ENCODE data around the gene C16orf95. TPM values are rescaled to one million over a fixed set of nuclear protein-coding genes. Genes with fewer than 3 reads are reported as not detected.

Gene C16orf95
- total and polyA plus RNA-seq, 4 donors, result 2.0 to 6.2 (median 4.6) TPM

- no peaks in the 10 kb centered on the region for H3K27me3 ChIP-seq (ENCODE audit: control insufficient read depth in 4 of 4, insufficient read depth in 4 of 4, low read length in 3 of 4)
- no peak for DNase-seq (ENCODE audit: low spot score)
- no peaks in the 10 kb centered on the region for H3K36me3 ChIP-seq (ENCODE audit: control insufficient read depth in 4 of 4, insufficient read depth in 3 of 4, low read depth in 1 of 4, low read length in 3 of 4)
- 97% methylated on average over 4 of the region's 4 CpGs for WGBS
- TF ChIP-seq YY1 (IDR thresholded peaks at IDR 0.05) (no peak), FOXA1 (IDR thresholded peaks at IDR 0.05) (no peak), TAF1 (conservative IDR thresholded peaks at IDR 0.05) (no peak), SP1 (IDR thresholded peaks at IDR 0.05) (no peak), HNF4G (IDR thresholded peaks at IDR 0.05) (no peak), RAD21 (IDR thresholded peaks at IDR 0.05) (no peak), HNF4A (conservative IDR thresholded peaks at IDR 0.05) (no peak), NR2F2 (IDR thresholded peaks at IDR 0.05) (no peak), RXRA (IDR thresholded peaks at IDR 0.05) (no peak), GABPA (IDR thresholded peaks at IDR 0.05 in 1 of 2, conservative IDR thresholded peaks at IDR 0.05 in 1 of 2) (no peak), REST (IDR thresholded peaks at IDR 0.05) (no peak), FOXA2 (IDR thresholded peaks at IDR 0.05) (no peak), EGR1 (IDR thresholded peaks at IDR 0.05; ENCODE audit: low read depth in 2 of 2) (no peak), JUND (IDR thresholded peaks at IDR 0.05) (no peak)
- TF ChIP-seq, protein P1, sequence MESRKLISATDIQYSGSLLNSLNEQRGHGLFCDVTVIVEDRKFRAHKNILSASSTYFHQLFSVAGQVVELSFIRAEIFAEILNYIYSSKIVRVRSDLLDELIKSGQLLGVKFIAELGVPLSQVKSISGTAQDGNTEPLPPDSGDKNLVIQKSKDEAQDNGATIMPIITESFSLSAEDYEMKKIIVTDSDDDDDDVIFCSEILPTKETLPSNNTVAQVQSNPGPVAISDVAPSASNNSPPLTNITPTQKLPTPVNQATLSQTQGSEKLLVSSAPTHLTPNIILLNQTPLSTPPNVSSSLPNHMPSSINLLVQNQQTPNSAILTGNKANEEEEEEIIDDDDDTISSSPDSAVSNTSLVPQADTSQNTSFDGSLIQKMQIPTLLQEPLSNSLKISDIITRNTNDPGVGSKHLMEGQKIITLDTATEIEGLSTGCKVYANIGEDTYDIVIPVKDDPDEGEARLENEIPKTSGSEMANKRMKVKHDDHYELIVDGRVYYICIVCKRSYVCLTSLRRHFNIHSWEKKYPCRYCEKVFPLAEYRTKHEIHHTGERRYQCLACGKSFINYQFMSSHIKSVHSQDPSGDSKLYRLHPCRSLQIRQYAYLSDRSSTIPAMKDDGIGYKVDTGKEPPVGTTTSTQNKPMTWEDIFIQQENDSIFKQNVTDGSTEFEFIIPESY (IDR thresholded peaks at IDR 0.05), result no peak
- TF ChIP-seq, protein P2, sequence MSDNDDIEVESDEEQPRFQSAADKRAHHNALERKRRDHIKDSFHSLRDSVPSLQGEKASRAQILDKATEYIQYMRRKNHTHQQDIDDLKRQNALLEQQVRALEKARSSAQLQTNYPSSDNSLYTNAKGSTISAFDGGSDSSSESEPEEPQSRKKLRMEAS (IDR thresholded peaks at IDR 0.05), result no peak
- TF ChIP-seq, protein P3, sequence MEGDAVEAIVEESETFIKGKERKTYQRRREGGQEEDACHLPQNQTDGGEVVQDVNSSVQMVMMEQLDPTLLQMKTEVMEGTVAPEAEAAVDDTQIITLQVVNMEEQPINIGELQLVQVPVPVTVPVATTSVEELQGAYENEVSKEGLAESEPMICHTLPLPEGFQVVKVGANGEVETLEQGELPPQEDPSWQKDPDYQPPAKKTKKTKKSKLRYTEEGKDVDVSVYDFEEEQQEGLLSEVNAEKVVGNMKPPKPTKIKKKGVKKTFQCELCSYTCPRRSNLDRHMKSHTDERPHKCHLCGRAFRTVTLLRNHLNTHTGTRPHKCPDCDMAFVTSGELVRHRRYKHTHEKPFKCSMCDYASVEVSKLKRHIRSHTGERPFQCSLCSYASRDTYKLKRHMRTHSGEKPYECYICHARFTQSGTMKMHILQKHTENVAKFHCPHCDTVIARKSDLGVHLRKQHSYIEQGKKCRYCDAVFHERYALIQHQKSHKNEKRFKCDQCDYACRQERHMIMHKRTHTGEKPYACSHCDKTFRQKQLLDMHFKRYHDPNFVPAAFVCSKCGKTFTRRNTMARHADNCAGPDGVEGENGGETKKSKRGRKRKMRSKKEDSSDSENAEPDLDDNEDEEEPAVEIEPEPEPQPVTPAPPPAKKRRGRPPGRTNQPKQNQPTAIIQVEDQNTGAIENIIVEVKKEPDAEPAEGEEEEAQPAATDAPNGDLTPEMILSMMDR (IDR thresholded peaks at IDR 0.05; ENCODE audit: low read depth, low read length, missing input control), result no peak
- TF ChIP-seq, protein P4, sequence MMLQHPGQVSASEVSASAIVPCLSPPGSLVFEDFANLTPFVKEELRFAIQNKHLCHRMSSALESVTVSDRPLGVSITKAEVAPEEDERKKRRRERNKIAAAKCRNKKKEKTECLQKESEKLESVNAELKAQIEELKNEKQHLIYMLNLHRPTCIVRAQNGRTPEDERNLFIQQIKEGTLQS (IDR thresholded peaks at IDR 0.05), result no peak
- no peak overlapping the region for H3K4me3 ChIP-seq (ENCODE audit: low read depth in 1 of 3, low read length in 3 of 3)
- H3K9ac ChIP-seq (ENCODE audit: low read depth in 1 of 2, low read length in 2 of 2), result no peak overlapping the region
- no peak overlapping the region for H3K27ac ChIP-seq (ENCODE audit: low read depth in 1 of 2, low read length in 2 of 2)
- H3K9me3 ChIP-seq (ENCODE audit: control insufficient read depth in 4 of 4, low read length in 3 of 4), result no peaks in the 10 kb centered on the region
- H3K4me1 ChIP-seq (ENCODE audit: control insufficient read depth in 4 of 4, insufficient read depth in 4 of 4, low read length in 3 of 4), result peaks cover 0 to 6% (median 2%) of the 10 kb centered on the region in 4 donors
Observed at GRCh38 chr16:87265261-87265660, 51.9 kb downstream of the C16orf95 start.

All from liver (tissue), 9 donors.